A549 (cell line): ENCODE results near the gene MCTP1. TPM values are rescaled to one million over a fixed set of nuclear protein-coding genes. Genes with fewer than 3 reads are reported as not detected.

ENCODE experiments used
- ATAC-seq, 2 experiments: fragments of 200-7000 bp in 1 of 2; fragments of >200 bp in 1 of 2; cut with Nextera tagmentation in 1 of 2; cut with Tn5 transposase in 1 of 2; 3 replicates each; pipeline versions ENCODE4 v1.8.0 to v1.9.1; 2018 to 2020; ENCODE audit warnings: mild to moderate bottlenecking in 1 of 2, moderate library complexity in 1 of 2
- CTCF ChIA-PET: fragments of 300-600 bp; sonication (Branson Sonifier 250); formaldehyde crosslinking; extraction: SDS; loops from one replicate; lab custom pipeline; 2021; ENCODE audit warnings: antibody characterized with exemption, inconsistent platforms; lab: Yijun Ruan, JAX
- POLR2A ChIA-PET: fragments of 350-600 bp; formaldehyde crosslinking; extraction: SDS; loops from one replicate; lab custom pipeline; 2021; ENCODE audit warnings: antibody characterized with exemption, inconsistent platforms; lab: Yijun Ruan, JAX
- DNase-seq, 2 experiments: peaks; one replicate each; pipeline versions ENCODE4 v3.0.0 to v3.0.0-alpha.2; 2011 to 2016; ENCODE audit warnings: low read depth in 1 of 2, low spot score in 1 of 2
- FAIRE-seq: peaks from 2 replicates; lab custom pipeline; 2011; peaks lifted over from hg19 to GRCh38; lab: Jason Lieb, UNC
- H3K27ac ChIP-seq, 2 experiments: fragments of >200 bp; sonication (Bioruptor Twin); formaldehyde crosslinking; 3 replicates each; pipeline ENCODE4 v1.5.1; 2016 to 2017
- H3K4me1 ChIP-seq: fragments of >200 bp; sonication (Bioruptor Twin); formaldehyde crosslinking; 3 replicates; pipeline ENCODE4 v1.6.1; 2016
- H3K4me2 ChIP-seq: fragments of >200 bp; sonication (Bioruptor Twin); formaldehyde crosslinking; 3 replicates; pipeline ENCODE4 v1.6.1; 2016
- H3K4me3 ChIP-seq: fragments of >200 bp; sonication (Bioruptor Twin); formaldehyde crosslinking; 3 replicates; pipeline ENCODE4 v1.5.1; 2016
- H3K9me3 ChIP-seq: fragments of >200 bp; sonication (Bioruptor Twin); formaldehyde crosslinking; 3 replicates; pipeline ENCODE4 v1.6.1; 2016
- ATOH8 ChIP-seq: fragments of 250-450 bp; sonication (Bioruptor Pico); IDR thresholded peaks from 2 replicates; pipeline ENCODE4 v1.5.0; 2020; ENCODE audit warnings: low read depth, mild to moderate bottlenecking, moderate library complexity
- BHLHE40 ChIP-seq: IDR thresholded peaks from 2 replicates; pipeline ENCODE4 v1.6.1; 2012; ENCODE audit warnings: low read depth, low read length, inconsistent platforms
- CBX8 ChIP-seq: fragments of 200-600 bp; sonication (generic); IDR thresholded peaks from 2 replicates; pipeline ENCODE4 v1.6.1; 2016
- CTCF ChIP-seq: fragments of >200 bp; sonication (Bioruptor Twin); formaldehyde crosslinking; IDR thresholded peaks from 3 replicates; pipeline ENCODE4 v1.5.1; 2016
- EHF ChIP-seq: fragments of 250-450 bp; sonication (Bioruptor Pico); IDR thresholded peaks from 2 replicates; pipeline ENCODE4 v1.5.0; 2020; ENCODE audit warnings: mild to moderate bottlenecking
- FOSB ChIP-seq: fragments of 250-450 bp; sonication (Bioruptor Pico); IDR thresholded peaks from 2 replicates; pipeline ENCODE4 v1.5.0; 2020; ENCODE audit warnings: mild to moderate bottlenecking, moderate library complexity
- FOSL2 ChIP-seq, 2 experiments: fragments of 450-650 bp in 1 of 2; fragments of >200 bp in 1 of 2; sonication (Bioruptor Twin) in 1 of 2; formaldehyde crosslinking; IDR thresholded peaks; 2 replicates each; pipeline versions ENCODE4 v1.5.0 to v1.6.1; 2016 to 2020; ENCODE audit warnings: mild to moderate bottlenecking in 1 of 2, moderate library complexity in 1 of 2
- FOXS1 ChIP-seq: fragments of 250-450 bp; sonication (Bioruptor Pico); IDR thresholded peaks from 2 replicates; pipeline ENCODE4 v1.5.0; 2020; ENCODE audit warnings: mild to moderate bottlenecking, moderate library complexity
- GATA3 ChIP-seq: IDR thresholded peaks from 2 replicates; pipeline ENCODE4 v1.6.1; 2012; ENCODE audit warnings: borderline replicate concordance
- HDAC2 ChIP-seq: fragments of 200-600 bp; sonication (generic); IDR thresholded peaks from 2 replicates; pipeline ENCODE4 v1.6.1; 2016
- HOXB13 ChIP-seq: fragments of 250-450 bp; sonication (Bioruptor Pico); IDR thresholded peaks from 2 replicates; pipeline ENCODE4 v1.5.0; 2020; ENCODE audit warnings: low read depth, mild to moderate bottlenecking, moderate library complexity
- KDM1A ChIP-seq: fragments of 200-600 bp; sonication (generic); IDR thresholded peaks from 2 replicates; pipeline ENCODE4 v1.6.1; 2016; ENCODE audit warnings: low read depth, mild to moderate bottlenecking
- NFE2L2 ChIP-seq: fragments of 150-350 bp; conservative IDR thresholded peaks from 2 replicates; pipeline ENCODE4 v1.6.1; 2014; ENCODE audit warnings: low read length
- NPAS2 ChIP-seq: fragments of 250-450 bp; sonication (Bioruptor Pico); IDR thresholded peaks from 2 replicates; pipeline ENCODE4 v1.8.0; 2022; ENCODE audit warnings: mild to moderate bottlenecking, moderate library complexity, borderline replicate concordance
- NR3C1 ChIP-seq: fragments of >200 bp; sonication (Bioruptor Twin); formaldehyde crosslinking; IDR thresholded peaks from 3 replicates; pipeline ENCODE4 v1.6.1; 2017
- PHF8 ChIP-seq: fragments of 200-600 bp; sonication (generic); IDR thresholded peaks from 2 replicates; pipeline ENCODE4 v1.6.1; 2016; ENCODE audit warnings: low read depth, mild to moderate bottlenecking, antibody characterized with exemption, moderate library complexity, borderline replicate concordance
- POLR2AphosphoS2 ChIP-seq: conservative IDR thresholded peaks from 2 replicates; pipeline ENCODE4 v1.6.1; 2012; ENCODE audit warnings: low read length, improper control_type of control experiment, inconsistent platforms
- RARB ChIP-seq: fragments of 250-450 bp; sonication (Bioruptor Pico); IDR thresholded peaks from 2 replicates; pipeline ENCODE4 v1.8.0; 2021; ENCODE audit warnings: mild to moderate bottlenecking, moderate library complexity
- REST ChIP-seq: fragments of 200-600 bp; sonication (generic); IDR thresholded peaks from 2 replicates; pipeline ENCODE4 v1.6.1; 2016; ENCODE audit warnings: antibody characterized with exemption, mild to moderate bottlenecking, moderate library complexity
- SMC3 ChIP-seq: fragments of >200 bp; sonication (Bioruptor Twin); formaldehyde crosslinking; IDR thresholded peaks from 3 replicates; pipeline ENCODE4 v1.6.1; 2018; ENCODE audit warnings: inconsistent platforms
- SREBF2 ChIP-seq: fragments of 450-650 bp; IDR thresholded peaks from 2 replicates; pipeline ENCODE4 v1.6.1; 2014; ENCODE audit warnings: mild to moderate bottlenecking, moderate library complexity
- ZC3H11A ChIP-seq: fragments of 450-650 bp; IDR thresholded peaks from 2 replicates; pipeline ENCODE4 v1.6.1; 2014; ENCODE audit warnings: antibody characterized with exemption, mild to moderate bottlenecking
- ZNF302 ChIP-seq: fragments of 250-450 bp; sonication (Bioruptor Pico); IDR thresholded peaks from 2 replicates; pipeline ENCODE4 v1.9.0; 2021; ENCODE audit warnings: inconsistent platforms, mild to moderate bottlenecking, moderate library complexity
- ZSCAN20 ChIP-seq: fragments of 250-450 bp; sonication (Bioruptor Pico); IDR thresholded peaks from 2 replicates; pipeline ENCODE4 v1.8.0; 2022; ENCODE audit warnings: mild to moderate bottlenecking, moderate library complexity
- WGBS: methylation state at CpG from one replicate; pipeline ENCODE4 v1.1.6; 2017; ENCODE audit errors: missing lambda C conversion rate; 5-methylcytosine and 5-hydroxymethylcytosine counted together
- polyA plus RNA-seq, 4 experiments: library from polyadenylated mRNA; depleted of rRNA in 3 of 4; stranded (reverse); fragments of >200 nt; fragmentation: RNase III in 1 of 4; extraction: RNeasy Plus Mini Kit Qiagen cat#74134 plus additional on column Dnase treatment in 1 of 4; gene quantifications; 2 replicates in 3 of 4; 3 replicates in 1 of 4; pipeline ENCODE4 v1.2.3, GENCODE V29; 2011 to 2017
- TF ChIP-seq, protein P1 (sequence below): fragments of 150-350 bp; IDR thresholded peaks from 2 replicates; pipeline ENCODE4 v1.6.1; 2014; ENCODE audit warnings: low read depth, mild to moderate bottlenecking, low read length
- TF ChIP-seq, protein P2 (sequence below): IDR thresholded peaks from 2 replicates; pipeline ENCODE4 v1.6.1; 2012
- TF ChIP-seq, protein P3 (sequence below): IDR thresholded peaks from 2 replicates; pipeline ENCODE4 v1.6.1; 2012; ENCODE audit warnings: low read depth, borderline replicate concordance

MCTP1 gene
- polyA plus RNA-seq, 2 of the 4 experiments (the other 2 are of a cell fraction) = 5.4 to 6.9 TPM

DNA sequence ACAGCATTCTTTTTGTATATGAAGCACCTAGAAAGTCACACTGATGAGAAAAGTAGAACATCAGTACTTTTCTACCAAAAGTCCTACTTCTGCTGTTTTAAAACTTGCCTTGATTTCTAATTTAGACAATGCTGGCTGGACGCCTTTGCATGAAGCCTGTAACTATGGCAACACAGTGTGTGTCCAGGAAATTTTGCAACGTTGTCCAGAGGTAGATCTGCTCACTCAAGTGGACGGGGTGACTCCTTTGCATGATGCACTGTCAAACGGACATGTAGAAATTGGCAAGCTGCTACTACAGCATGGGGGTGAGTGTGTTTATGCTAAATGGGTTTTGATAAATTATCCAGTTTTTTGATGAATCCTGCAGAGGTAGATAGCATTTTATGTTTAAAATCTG, 592.9 kb downstream of the MCTP1 start:
- CTCF ChIA-PET = interaction anchor here (0.9 to 1.0 kb wide), 2 partner anchors 74 to 519 kb away, joined by 3 read pairs; partner anchors contain the start of genes KIAA0825 and SLF1
- POLR2A ChIA-PET = no interaction called here
- no peak overlapping the region for H3K27ac ChIP-seq
- 47% methylated on average over 4 of the region's 4 CpGs for WGBS
- no peak overlapping the region for H3K4me2 ChIP-seq
- DNase-seq (peak in 1 of 2 experiments; percentile 32), FAIRE-seq (no peak), ATAC-seq (peak in 1 of 2 experiments; percentile 19; a peak in 1 of 6 replicates)
- H3K9me3 ChIP-seq = no peaks in the 10 kb centered on the region
- TF ChIP-seq SREBF2 (no peak), HOXB13 (CRISPR knock-in tag) (no peak), POLR2AphosphoS2 (no peak), ZC3H11A (no peak), FOXS1 (CRISPR knock-in tag) (no peak), CBX8 (no peak), CTCF (no peak), FOSL2 (IDR thresholded peaks at IDR 0.05) (no peak), FOSL2 (CRISPR knock-in tag; IDR thresholded peaks at IDR 0.05) (no peak), RARB (no peak), ZNF302 (CRISPR knock-in tag) (no peak), GATA3 (no peak), KDM1A (no peak), NFE2L2 (no peak), ATOH8 (CRISPR knock-in tag) (no peak), HDAC2 (no peak), EHF (no peak)
- TF ChIP-seq, protein P1, sequence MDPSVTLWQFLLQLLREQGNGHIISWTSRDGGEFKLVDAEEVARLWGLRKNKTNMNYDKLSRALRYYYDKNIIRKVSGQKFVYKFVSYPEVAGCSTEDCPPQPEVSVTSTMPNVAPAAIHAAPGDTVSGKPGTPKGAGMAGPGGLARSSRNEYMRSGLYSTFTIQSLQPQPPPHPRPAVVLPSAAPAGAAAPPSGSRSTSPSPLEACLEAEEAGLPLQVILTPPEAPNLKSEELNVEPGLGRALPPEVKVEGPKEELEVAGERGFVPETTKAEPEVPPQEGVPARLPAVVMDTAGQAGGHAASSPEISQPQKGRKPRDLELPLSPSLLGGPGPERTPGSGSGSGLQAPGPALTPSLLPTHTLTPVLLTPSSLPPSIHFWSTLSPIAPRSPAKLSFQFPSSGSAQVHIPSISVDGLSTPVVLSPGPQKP = no peak
- TF ChIP-seq, protein P2, sequence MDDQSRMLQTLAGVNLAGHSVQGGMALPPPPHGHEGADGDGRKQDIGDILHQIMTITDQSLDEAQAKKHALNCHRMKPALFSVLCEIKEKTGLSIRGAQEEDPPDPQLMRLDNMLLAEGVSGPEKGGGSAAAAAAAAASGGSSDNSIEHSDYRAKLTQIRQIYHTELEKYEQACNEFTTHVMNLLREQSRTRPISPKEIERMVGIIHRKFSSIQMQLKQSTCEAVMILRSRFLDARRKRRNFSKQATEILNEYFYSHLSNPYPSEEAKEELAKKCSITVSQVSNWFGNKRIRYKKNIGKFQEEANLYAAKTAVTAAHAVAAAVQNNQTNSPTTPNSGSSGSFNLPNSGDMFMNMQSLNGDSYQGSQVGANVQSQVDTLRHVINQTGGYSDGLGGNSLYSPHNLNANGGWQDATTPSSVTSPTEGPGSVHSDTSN = no peak
- H3K4me3 ChIP-seq = no peak overlapping the region
- H3K4me1 ChIP-seq = peaks cover 11% of the 10 kb centered on the region; the same call in 2 of the 3 replicates

- no peak for FAIRE-seq
- H3K4me3 ChIP-seq = no peak overlapping the region
- H3K4me1 ChIP-seq = peaks cover 11% of the 10 kb centered on the region; the same call in 2 of the 3 replicates
- no peaks in the 10 kb centered on the region for H3K9me3 ChIP-seq
- no peak for ATAC-seq
- WGBS = 82% methylated on average over 1 of the region's 1 CpG
- no peak overlapping the region for H3K4me2 ChIP-seq
- TF ChIP-seq FOSL2 (IDR thresholded peaks at IDR 0.05) (no peak), FOSL2 (CRISPR knock-in tag; IDR thresholded peaks at IDR 0.05) (no peak), BHLHE40 (no peak), NFE2L2 (no peak), POLR2AphosphoS2 (no peak), HOXB13 (CRISPR knock-in tag) (no peak), FOSB (CRISPR knock-in tag) (no peak), SMC3 (no peak), ZSCAN20 (CRISPR knock-in tag) (no peak), REST (no peak), NR3C1 (no peak), PHF8 (no peak), ZC3H11A (no peak), NPAS2 (no peak)
- TF ChIP-seq, protein P3, sequence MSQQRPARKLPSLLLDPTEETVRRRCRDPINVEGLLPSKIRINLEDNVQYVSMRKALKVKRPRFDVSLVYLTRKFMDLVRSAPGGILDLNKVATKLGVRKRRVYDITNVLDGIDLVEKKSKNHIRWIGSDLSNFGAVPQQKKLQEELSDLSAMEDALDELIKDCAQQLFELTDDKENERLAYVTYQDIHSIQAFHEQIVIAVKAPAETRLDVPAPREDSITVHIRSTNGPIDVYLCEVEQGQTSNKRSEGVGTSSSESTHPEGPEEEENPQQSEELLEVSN = no peak
- no peak for DNase-seq
- H3K27ac ChIP-seq = no peak overlapping the region
- POLR2A ChIA-PET = no interaction called here
- CTCF ChIA-PET = interaction anchor here (1.2 kb wide), 1 partner anchor 1083 kb away, joined by 4 read pairs; no protein-coding TSS in a partner anchor
Observed at GRCh38 chr5:94691291-94691690, 593.6 kb downstream of the MCTP1 start.
